IMR-90 (cell line): ENCODE data around the gene C2. TPM values are rescaled to one million over a fixed set of nuclear protein-coding genes. Genes with fewer than 3 reads are reported as not detected.
A peak's percentile ranks its signal among the peaks of the same experiment; 100 is the strongest.

Source experiments
- ATAC-seq: fragments of 200-7000 bp; cut with Tn5 transposase; 2 replicates; pipeline ENCODE4 v1.9.1; 2020; ENCODE audit warnings: low read depth, mild to moderate bottlenecking, moderate library complexity
- Bru-seq: library from RNA; stranded (reverse); fragments of 400-500 nt; gene quantifications from one replicate; lab custom pipeline; 2021; lab: Mats Ljungman, UMichigan
- BruChase-seq, 2 experiments: library from RNA; stranded (reverse); fragments of 400-500 nt; gene quantifications; one replicate each; lab custom pipeline; 2021; lab: Mats Ljungman, UMichigan
- BruUV-seq: library from RNA; stranded (reverse); fragments of 400-500 nt; replicated peaks from 2 replicates; lab custom pipeline; 2021; lab: Mats Ljungman, UMichigan
- CTCF ChIA-PET: fragments of 300-600 bp; formaldehyde crosslinking; extraction: SDS; loops from one replicate; lab custom pipeline; 2021; ENCODE audit warnings: antibody characterized with exemption; lab: Yijun Ruan, JAX
- POLR2A ChIA-PET: fragments of 300-600 bp; sonication (Branson Sonifier 250); formaldehyde crosslinking; loops from one replicate; lab custom pipeline; 2022; ENCODE audit warnings: antibody characterized with exemption; ENCODE audit not compliant: unreplicated experiment; lab: Charles Lee
- DNase-seq: peaks from one replicate; pipeline ENCODE4 v3.0.0; 2013
- H2AFZ ChIP-seq: replicated peaks from 2 replicates; pipeline ENCODE3; 2013; ENCODE audit warnings: low read length, mild to moderate bottlenecking; ENCODE audit not compliant: poor library complexity
- H2AK5ac ChIP-seq: 2 replicates; pipeline ENCODE4 v1.6.1; 2013; ENCODE audit warnings: low read depth, low read length, inconsistent platforms
- H2AK9ac ChIP-seq: replicated peaks from 2 replicates; pipeline ENCODE3; 2013; ENCODE audit warnings: mild to moderate bottlenecking, low read depth, low read length, moderate library complexity; ENCODE audit not compliant: poor library complexity
- H2BK120ac ChIP-seq: 2 replicates; pipeline ENCODE4 v1.6.1; 2013; ENCODE audit warnings: low read depth, low read length, inconsistent platforms
- H2BK15ac ChIP-seq: 3 replicates; pipeline ENCODE4 v1.6.1; 2013; ENCODE audit warnings: low read depth, low read length, inconsistent platforms
- H2BK20ac ChIP-seq: 2 replicates; pipeline ENCODE4 v1.6.1; 2013; ENCODE audit warnings: low read depth, mild to moderate bottlenecking, inconsistent platforms, low read length, moderate library complexity
- H2BK5ac ChIP-seq: 2 replicates; pipeline ENCODE4 v1.6.1; 2013; ENCODE audit warnings: mild to moderate bottlenecking, low read depth, low read length, inconsistent platforms; ENCODE audit not compliant: poor library complexity, severe bottlenecking
- H3K14ac ChIP-seq: replicated peaks from 2 replicates; pipeline ENCODE4 v1.6.1; 2013; ENCODE audit warnings: low read depth, low read length, inconsistent platforms
- H3K18ac ChIP-seq: 2 replicates; pipeline ENCODE4 v1.6.1; 2013; ENCODE audit warnings: low read depth, low read length, control low read depth
- H3K23ac ChIP-seq: 2 replicates; pipeline ENCODE4 v1.6.1; 2013; ENCODE audit warnings: low read depth, low read length, inconsistent platforms
- H3K27ac ChIP-seq: 2 replicates; pipeline ENCODE4 v1.5.1; 2013; ENCODE audit warnings: mild to moderate bottlenecking, control low read depth, low read length; ENCODE audit not compliant: insufficient read depth
- H3K27me3 ChIP-seq: 2 replicates; pipeline ENCODE4 v1.6.1; 2013; ENCODE audit warnings: low read length; ENCODE audit not compliant: control insufficient read depth, insufficient read depth
- H3K36me3 ChIP-seq: 2 replicates; pipeline ENCODE4 v1.6.1; 2013; ENCODE audit warnings: low read length, mixed read lengths; ENCODE audit not compliant: control insufficient read depth, insufficient read depth
- H3K4ac ChIP-seq: 2 replicates; pipeline ENCODE4 v1.6.1; 2013; ENCODE audit warnings: low read depth, low read length, inconsistent platforms
- H3K4me1 ChIP-seq: 2 replicates; pipeline ENCODE4 v1.6.1; 2013; ENCODE audit warnings: low read length, mixed read lengths; ENCODE audit not compliant: control insufficient read depth, insufficient read depth
- H3K4me2 ChIP-seq: 2 replicates; pipeline ENCODE4 v1.6.1; 2013; ENCODE audit warnings: low read depth, mild to moderate bottlenecking, control low read depth, low read length, moderate library complexity
- H3K4me3 ChIP-seq: 2 replicates; pipeline ENCODE4 v1.5.1; 2013; ENCODE audit warnings: low read depth, mild to moderate bottlenecking, control low read depth, low read length, moderate library complexity; ENCODE audit not compliant: insufficient read depth
- H3K56ac ChIP-seq: 2 replicates; pipeline ENCODE4 v1.6.1; 2013; ENCODE audit warnings: low read length, inconsistent platforms; ENCODE audit not compliant: insufficient read depth; ENCODE audit errors: extremely low read depth
- H3K79me1 ChIP-seq, 2 experiments: 2 replicates each; pipeline ENCODE4 v1.6.1; 2013; ENCODE audit warnings: low read length in 2 of 2, inconsistent platforms in 1 of 2, low read depth in 1 of 2
- H3K9ac ChIP-seq: 2 replicates; pipeline ENCODE4 v1.6.1; 2013; ENCODE audit warnings: low read depth, low read length, control low read depth
- H3K9me1 ChIP-seq: 2 replicates; pipeline ENCODE4 v1.6.1; 2013; ENCODE audit warnings: low read length, inconsistent platforms; ENCODE audit not compliant: insufficient read depth
- H3K9me3 ChIP-seq: 2 replicates; pipeline ENCODE4 v1.6.1; 2013; ENCODE audit warnings: low read length; ENCODE audit not compliant: control insufficient read depth, insufficient read depth
- H4K20me1 ChIP-seq: 2 replicates; pipeline ENCODE4 v1.6.1; 2013; ENCODE audit warnings: low read length, inconsistent platforms; ENCODE audit not compliant: insufficient read depth
- H4K5ac ChIP-seq: 2 replicates; pipeline ENCODE4 v1.6.1; 2013; ENCODE audit warnings: mild to moderate bottlenecking, low read depth, low read length, control low read depth
- H4K8ac ChIP-seq, 2 experiments: 2 replicates each; pipeline ENCODE4 v1.6.1; 2013; ENCODE audit warnings: low read depth in 2 of 2, low read length in 2 of 2, control low read depth in 1 of 2, inconsistent platforms in 1 of 2
- H4K91ac ChIP-seq: 2 replicates; pipeline ENCODE4 v1.6.1; 2013; ENCODE audit warnings: low read depth, low read length, inconsistent platforms; ENCODE audit not compliant: insufficient read depth
- CEBPB ChIP-seq: IDR thresholded peaks from 2 replicates; pipeline ENCODE4 v1.6.1; 2012; ENCODE audit warnings: low read depth, low read length, improper control_type of control experiment
- CHD1 ChIP-seq: IDR thresholded peaks from 2 replicates; pipeline ENCODE4 v1.6.1; 2012; ENCODE audit warnings: low read depth, low read length, improper control_type of control experiment
- CTCF ChIP-seq: conservative IDR thresholded peaks from 2 replicates; pipeline ENCODE4 v1.5.1; 2012; ENCODE audit warnings: mild to moderate bottlenecking, low read depth, low read length, improper control_type of control experiment
- ELK1 ChIP-seq: fragments of 150-350 bp; IDR thresholded peaks from 2 replicates; pipeline ENCODE4 v1.6.1; 2016; ENCODE audit warnings: low read depth, mild to moderate bottlenecking, low read length, moderate library complexity, borderline replicate concordance
- FOS ChIP-seq: fragments of 150-350 bp; IDR thresholded peaks from 2 replicates; pipeline ENCODE4 v1.6.1; 2016; ENCODE audit warnings: low read depth, low read length
- MAFK ChIP-seq: IDR thresholded peaks from 2 replicates; pipeline ENCODE4 v1.6.1; 2012; ENCODE audit warnings: low read depth, low read length, improper control_type of control experiment
- MAZ ChIP-seq: IDR thresholded peaks from 2 replicates; pipeline ENCODE4 v1.6.1; 2012; ENCODE audit warnings: low read depth, mild to moderate bottlenecking, low read length, improper control_type of control experiment, moderate library complexity, borderline replicate concordance
- MXI1 ChIP-seq: IDR thresholded peaks from 2 replicates; pipeline ENCODE4 v1.6.1; 2012; ENCODE audit warnings: low read depth, mild to moderate bottlenecking, low read length, moderate library complexity, borderline replicate concordance
- NFE2L2 ChIP-seq: fragments of 150-350 bp; IDR thresholded peaks from 2 replicates; pipeline ENCODE4 v1.6.1; 2016; ENCODE audit warnings: low read depth, mild to moderate bottlenecking, low read length
- POLR2A ChIP-seq: IDR thresholded peaks from 2 replicates; pipeline ENCODE4 v1.6.1; 2012; ENCODE audit warnings: mild to moderate bottlenecking, low read depth, low read length
- SMC3 ChIP-seq: fragments of 150-350 bp; IDR thresholded peaks from 2 replicates; pipeline ENCODE4 v1.6.1; 2016; ENCODE audit warnings: low read depth, mild to moderate bottlenecking, antibody characterized with exemption, low read length, moderate library complexity
- WGBS, 2 experiments: methylation state at CpG; one replicate each; pipeline versions ENCODE4 v1.1.5 to v1.1.7; 2013; ENCODE audit warnings: missing lambda C conversion rate in 2 of 2; ENCODE audit not compliant: insufficient read length in 1 of 2; ENCODE audit errors: extremely low coverage in 2 of 2; 5-methylcytosine and 5-hydroxymethylcytosine counted together
- dilution Hi-C: fragments of 300-500 bp; cut with HindIII; formaldehyde crosslinking; loops from one replicate; pipeline ENCODE4 v1.14.3; 2018; ENCODE audit warnings: low sequenced_read_pairs; ENCODE audit not compliant: unreplicated experiment
- in situ Hi-C: fragments of 300-500 bp; cut with MboI; formaldehyde crosslinking; loops from 3 replicates; pipeline ENCODE4 v1.14.3; 2019; ENCODE audit warnings: low sequenced_read_pairs, inconsistent platforms, mixed read lengths
- intact Hi-C: fragments of 100-400 bp; cut with micrococcal nuclease; formaldehyde crosslinking; loops from 2 replicates; pipeline ENCODE4 v1.10.0; 2022
- long read RNA-seq: library from polyadenylated mRNA; unstranded; transcript quantifications from one replicate; pipeline ENCODE4 v2.0.0, GENCODE V29; 2021; ENCODE audit not compliant: unreplicated experiment
- polyA plus RNA-seq, 3 experiments: library from polyadenylated mRNA; depleted of rRNA; stranded (reverse); fragments of >200 nt; gene quantifications; 2 replicates each; pipeline ENCODE4 v1.2.3, GENCODE V29; 2012; ENCODE audit warnings: low replicate concordance in 1 of 3
- total RNA-seq: library from RNA; depleted of rRNA; stranded (reverse); fragments of >200 nt; gene quantifications from 2 replicates; pipeline ENCODE4 v1.2.3, GENCODE V29; 2012; rRNA removed
- TF ChIP-seq, protein P1 (sequence below): fragments of 150-350 bp; IDR thresholded peaks from 2 replicates; pipeline ENCODE4 v1.6.1; 2017; ENCODE audit warnings: mild to moderate bottlenecking, antibody characterized with exemption, low read length, low read depth

C2 gene
- total RNA-seq = under 0.01 and 0.18 TPM in 2 replicates
- polyA plus RNA-seq (2012; rRNA removed) = 0.19 and 0.26 TPM in 2 replicates
- polyA plus RNA-seq (2012; cell fraction: cytosol; rRNA removed) = 0.33 and 0.40 TPM in 2 replicates
- 0.30 and 0.69 TPM in 2 replicates for polyA plus RNA-seq (2012; cell fraction: nucleus; rRNA removed; ENCODE audit: low replicate concordance)
- Bru-seq, nascent RNA = percentile 47 among the genes with signal in this experiment
- BruChase-seq, experiment 1, labeled RNA remaining after a 6-hour chase = percentile 77 among the genes with signal in this experiment
- BruChase-seq, experiment 2, labeled RNA remaining after a 2-hour chase = percentile 63 among the genes with signal in this experiment
- long read RNA-seq, partial matches to known transcripts = 0 of 5 reads
- long read RNA-seq, other reads (novel, unspliced or antisense) = 2 of 5 reads

DNA sequence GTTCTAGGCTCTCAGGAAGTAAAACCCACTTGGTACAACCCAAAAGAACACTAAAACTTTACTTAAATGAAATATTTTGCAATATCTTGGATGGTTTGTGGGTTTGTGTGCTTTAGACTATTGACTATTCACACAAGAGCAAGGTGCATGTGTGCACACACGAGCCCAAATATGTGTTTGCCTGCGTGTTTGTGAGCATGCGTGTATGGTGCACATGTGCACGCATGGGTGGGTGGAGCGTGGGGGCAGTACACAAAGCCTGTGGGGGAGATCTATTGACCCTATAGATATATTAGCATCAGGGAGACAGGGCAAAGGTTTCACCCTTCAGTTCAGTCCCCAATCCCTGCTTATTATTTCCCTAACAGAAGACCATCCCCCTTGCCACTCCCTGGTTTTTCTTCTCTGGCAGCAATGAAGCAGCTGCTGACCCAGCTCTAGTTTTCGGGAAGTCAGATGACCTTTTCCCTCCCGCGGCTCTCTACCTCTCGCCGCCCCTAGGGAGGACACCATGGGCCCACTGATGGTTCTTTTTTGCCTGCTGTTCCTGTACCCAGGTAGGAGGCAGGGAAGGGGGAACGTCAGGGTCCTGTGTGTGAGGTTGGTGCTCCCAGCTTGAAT lies at the start of gene C2:
Gene C2, plus strand, starts transcription at position 476 of the 621 bp plus-strand sequence. Its CDS starts 36 bp downstream, at position 512.
- no peak within 1 kb of the TSS; the same call in 1 of the 2 replicates for H3K9ac ChIP-seq
- ChIA-PET CTCF (interaction anchor here (1.0 kb wide), 1 partner anchor 13 kb away, joined by 4 read pairs; no protein-coding TSS in a partner anchor), POLR2A (no interaction called here)
- no peak within 1 kb of the TSS for H2AK5ac ChIP-seq
- 0 out of 2 replicates have a peak, but pooled peaks cover 3% of the 10 kb centered on the region for H3K9me1 ChIP-seq
- BruUV-seq = no TSS peak
- no peak within 1 kb of the TSS for H2BK15ac ChIP-seq
- no peaks in the 10 kb centered on the region for H3K9me3 ChIP-seq
- H2BK120ac ChIP-seq = peak within 1 kb of the TSS; percentile 8; the same call in 1 of the 2 replicates
- DNase-seq = no peak
- peak within 1 kb of the TSS; percentile 84 for H2AFZ ChIP-seq
- no peak for ATAC-seq
- peaks cover 1% of the 10 kb centered on the region; the same call in 1 of the 2 replicates for H3K4me1 ChIP-seq
- no peak within 1 kb of the TSS for H3K56ac ChIP-seq
- in situ Hi-C loops = no loop called here
- no peak within 1 kb of the TSS for H3K18ac ChIP-seq
- peak within 1 kb of the TSS; percentile 34; the same call in 1 of the 2 replicates for H3K4me2 ChIP-seq
- no peaks in the 10 kb centered on the region for H3K79me1 ChIP-seq
- H2BK20ac ChIP-seq = no peak within 1 kb of the TSS
- H3K4me3 ChIP-seq = no peak within 1 kb of the TSS
- no peak within 1 kb of the TSS for H2BK5ac ChIP-seq
- H3K14ac ChIP-seq = peak within 1 kb of the TSS; percentile 66; the same call in 1 of the 2 replicates
- no peak within 1 kb of the TSS for H4K5ac ChIP-seq
- peak within 1 kb of the TSS in 1 of 2 experiments; percentile 27; a peak in 1 of 4 replicates for H4K8ac ChIP-seq
- intact Hi-C loops = loop anchor here (2.0 kb wide), 1 partner anchor 13 kb away; no protein-coding TSS in a partner anchor
- no peak within 1 kb of the TSS for H3K23ac ChIP-seq
- H3K27ac ChIP-seq = no peak within 1 kb of the TSS
- 43% methylated on average over 3 of the region's 11 CpGs; no CpG with 5 or more reads in 1 of the 2 experiments for WGBS, 2 experiments
- dilution Hi-C loops = no loop called here
- H3K4ac ChIP-seq = no peak within 1 kb of the TSS; the same call in 1 of the 2 replicates
- no peaks in the 10 kb centered on the region for H3K36me3 ChIP-seq
- no peaks in the 10 kb centered on the region for H4K20me1 ChIP-seq
- no peaks in the 10 kb centered on the region for H3K27me3 ChIP-seq
- H2AK9ac ChIP-seq = peak within 1 kb of the TSS; percentile 42
- 0 out of 2 replicates have a peak within 1 kb of the TSS, but pooled peaks have one; percentile 22 for H4K91ac ChIP-seq
- TF ChIP-seq POLR2A (no peak), MAZ (no peak), NFE2L2 (no peak), MXI1 (no peak), MAFK (no peak), CHD1 (no peak), SMC3 (no peak), FOS (no peak), CTCF (no peak), ELK1 (no peak), CEBPB (no peak)
- TF ChIP-seq, protein P1, sequence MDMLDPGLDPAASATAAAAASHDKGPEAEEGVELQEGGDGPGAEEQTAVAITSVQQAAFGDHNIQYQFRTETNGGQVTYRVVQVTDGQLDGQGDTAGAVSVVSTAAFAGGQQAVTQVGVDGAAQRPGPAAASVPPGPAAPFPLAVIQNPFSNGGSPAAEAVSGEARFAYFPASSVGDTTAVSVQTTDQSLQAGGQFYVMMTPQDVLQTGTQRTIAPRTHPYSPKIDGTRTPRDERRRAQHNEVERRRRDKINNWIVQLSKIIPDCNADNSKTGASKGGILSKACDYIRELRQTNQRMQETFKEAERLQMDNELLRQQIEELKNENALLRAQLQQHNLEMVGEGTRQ = no peak
